ENCODE measurements around the gene NR4A2. TPM values are rescaled to one million over a fixed set of nuclear protein-coding genes. Genes with fewer than 3 reads are reported as not detected.

Gene NR4A2
- total RNA-seq, result 1 to 10 TPM; 1.4 to 1.7 TPM

DNA sequence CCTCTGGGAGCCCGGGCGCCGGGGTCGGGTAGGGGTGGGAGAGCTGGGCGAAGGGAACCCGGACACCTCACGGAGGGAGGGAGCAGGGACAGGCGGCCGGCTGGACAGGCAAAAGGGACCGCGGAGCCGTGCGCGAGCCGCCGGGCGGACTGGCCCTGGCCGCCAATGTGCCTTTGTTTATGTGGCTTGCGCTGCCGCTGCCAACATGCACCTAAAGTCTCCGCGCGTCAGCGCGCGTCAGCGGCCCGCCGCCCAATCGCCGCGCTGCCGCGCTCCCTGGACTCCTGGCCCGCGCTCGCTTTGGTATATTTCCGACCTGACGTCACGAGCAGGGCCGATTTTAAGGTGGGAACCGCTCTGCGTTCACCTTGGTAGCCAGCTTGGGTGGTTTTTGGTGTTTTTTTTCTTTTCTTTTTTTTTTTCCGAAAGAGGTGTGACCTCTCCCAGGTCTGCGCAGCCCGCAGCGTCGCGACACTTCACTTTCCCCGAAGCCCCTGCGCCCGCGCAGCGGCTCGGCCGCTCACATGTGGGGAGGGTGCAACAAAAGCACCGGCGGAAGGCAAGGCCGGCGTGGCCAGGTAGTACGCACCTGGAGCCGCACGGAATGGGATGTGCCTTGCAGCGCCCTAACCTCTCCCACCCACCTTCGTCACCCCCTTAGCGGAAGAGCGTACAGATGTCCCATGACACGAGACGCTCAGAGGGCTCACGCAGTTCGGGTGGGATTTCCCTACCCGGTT, at the start of gene NR4A2:
Gene NR4A2 (minus strand): TSS at position 188 of the 740 bp plus-strand sequence. CDS start 2,535 bp downstream, outside the sequence.

Other genes with a start within 250 kb of the NR4A2 start
- gene GPD2, start 103.7 kb upstream of the NR4A2 start, total RNA-seq, result 10 to 100 TPM; 12.5 to 13.9 TPM